Measurements from ENCODE around the gene ELOB. TPM values are rescaled to one million over a fixed set of nuclear protein-coding genes. Genes with fewer than 3 reads are reported as not detected.

ELOB gene
- total and polyA plus RNA-seq, 2 of the 8 experiments (the other 6 are each of a cell fraction or from before 2014, with no cell fraction given), result 237 to 1,357 TPM

- ChIA-PET CTCF (ENCODE audit: partially characterized antibody) (interaction anchor here (0.6 kb wide), 1 partner anchor 10 kb away, joined by 3 read pairs; no protein-coding TSS in a partner anchor), POLR2A (ENCODE audit: partially characterized antibody) (interaction anchor here (1.0 to 8.0 kb wide), 7 partner anchors 9 to 33 kb away, joined by 3 to 96 read pairs (median 5); partner anchors contain the start of genes PRSS27 and SRRM2)
- no peak overlapping the region; the same call in 1 of the 2 replicates for H2BK5ac ChIP-seq (ENCODE audit: low read depth, low read length)
Observed at GRCh38 chr16:2739625-2740430, 37.3 kb downstream of the ELOB start.

More at GRCh38 chr16:2739625-2740430, 37.3 kb downstream of the ELOB start:
- no peak overlapping the region for H3K23ac ChIP-seq (ENCODE audit: insufficient read length)
- no peaks in the 10 kb centered on the region for H3K27me3 ChIP-seq (replicated peaks in 1 of 4; ENCODE audit: control insufficient read depth in 3 of 4, extremely low read depth in 1 of 4, insufficient read depth in 3 of 4, low read length in 3 of 4)
- DNase-seq (ENCODE audit: low read depth in 1 of 2, low spot score in 2 of 2) (no peak), FAIRE-seq (no peak)
- no peak overlapping the region for H2BK20ac ChIP-seq (ENCODE audit: low read length)
- H3K9ac ChIP-seq (replicated peaks in 1 of 4; ENCODE audit: extremely low read depth in 1 of 4, low read depth in 3 of 4, low read length in 3 of 4), result no peak overlapping the region
- no peaks in the 10 kb centered on the region for H3K9me3 ChIP-seq (ENCODE audit: insufficient read depth in 2 of 2, low read depth in 1 of 2, low read length in 1 of 2)
- H3K36me3 ChIP-seq (ENCODE audit: control insufficient read depth in 2 of 4, insufficient read depth in 4 of 4, low read length in 3 of 4), result no peaks in the 10 kb centered on the region
- no peak overlapping the region for H3K4ac ChIP-seq (replicated peaks; ENCODE audit: insufficient read length, low read depth, low read length)
- TF ChIP-seq RXRA (IDR thresholded peaks at IDR 0.05; ENCODE audit: insufficient read depth, low read depth, low read length), result no peak
- TF ChIP-seq RFX5 (IDR thresholded peaks at IDR 0.05; ENCODE audit: borderline replicate concordance, low read depth, low read length), result no peak
- no peak for TF ChIP-seq SAP30 (IDR thresholded peaks at IDR 0.05; ENCODE audit: insufficient read depth, insufficient replicate concordance, low read length)
- no peak for TF ChIP-seq CTBP2 (IDR thresholded peaks at IDR 0.05; ENCODE audit: borderline replicate concordance, insufficient read depth, insufficient read length, low read length)
- no peak for TF ChIP-seq TCF12 (IDR thresholded peaks at IDR 0.05; ENCODE audit: low read depth, low read length)
- no peak for TF ChIP-seq KDM4A (IDR thresholded peaks at IDR 0.05; ENCODE audit: low read depth, low read length, severe bottlenecking)
- no peak for TF ChIP-seq YY1 (IDR thresholded peaks at IDR 0.05; ENCODE audit: low read depth, low read length)
- no peak for TF ChIP-seq CBX8 (IDR thresholded peaks at IDR 0.05; ENCODE audit: borderline replicate concordance, low read depth, low read length)
- TF ChIP-seq CHD1 (IDR thresholded peaks at IDR 0.05; ENCODE audit: low read depth, low read length), result no peak
- no peak for TF ChIP-seq SP2 (IDR thresholded peaks at IDR 0.05; ENCODE audit: low read length)
- no peak for TF ChIP-seq POU5F1 (IDR thresholded peaks at IDR 0.05; ENCODE audit: low read depth, low read length)
- no peak for TF ChIP-seq TAF7 (optimal IDR thresholded peaks at IDR 0.05; ENCODE audit: borderline replicate concordance, low read depth, low read length)
- H3K18ac ChIP-seq (ENCODE audit: extremely low read depth, low read length), result no peak overlapping the region
- 85% methylated on average over 7 of the region's 8 CpGs; no CpG with 5 or more reads in 1 of the 2 experiments for WGBS, 2 experiments (ENCODE audit: extremely low coverage in 1 of 2, insufficient coverage in 1 of 2, insufficient read length in 1 of 2, insufficient replicate concordance in 2 of 2, low coverage in 1 of 2, low lambda C conversion rate in 2 of 2, missing lambda C conversion rate in 1 of 2)
- no peak overlapping the region for H3K4me3 ChIP-seq (ENCODE audit: extremely low read depth in 1 of 4, insufficient read depth in 2 of 4, low read depth in 3 of 4, low read length in 4 of 4)
- H3K4me1 ChIP-seq (replicated peaks in 1 of 4; ENCODE audit: control insufficient read depth in 3 of 4, insufficient read depth in 4 of 4, low read length in 3 of 4), result peaks cover 0 to 3% (median 0%) of the 10 kb centered on the region in 4 experiments; a peak in 4 of 7 replicates
- H3K79me2 ChIP-seq (ENCODE audit: control insufficient read depth in 1 of 2, insufficient read depth in 2 of 2, low read length in 2 of 2), result no peaks in the 10 kb centered on the region
- no peak overlapping the region for H2AK5ac ChIP-seq (ENCODE audit: low read depth, low read length)
- peaks cover 0 to 1% of the 10 kb centered on the region in 2 experiments for H4K20me1 ChIP-seq (replicated peaks in 1 of 2; ENCODE audit: control insufficient read depth in 1 of 2, insufficient read depth in 2 of 2, low read length in 2 of 2)
- H4K8ac ChIP-seq (ENCODE audit: extremely low read depth, insufficient read depth, low read length), result peak overlapping the region; percentile 45; the same call in 1 of the 2 replicates
- no peak overlapping the region for H3K14ac ChIP-seq (ENCODE audit: insufficient read length)
- no peaks in the 10 kb centered on the region for H3K23me2 ChIP-seq (ENCODE audit: low read depth, low read length)
- no peak overlapping the region for H3K56ac ChIP-seq (replicated peaks; ENCODE audit: insufficient read length, low read depth, low read length)
- no peak overlapping the region for H2BK15ac ChIP-seq (ENCODE audit: low read length)
- no peak overlapping the region; the same call in 1 of the 2 replicates for H2BK12ac ChIP-seq (ENCODE audit: low read depth, low read length)
- H3K27ac ChIP-seq (ENCODE audit: low read depth, low read length), result no peak overlapping the region
- no peaks in the 10 kb centered on the region for H3K79me1 ChIP-seq (ENCODE audit: low read depth, low read length)
- H4K5ac ChIP-seq (ENCODE audit: insufficient read length, low read depth, low read length), result no peak overlapping the region
- H3K4me2 ChIP-seq (ENCODE audit: insufficient read depth in 1 of 2, low read depth in 2 of 2, low read length in 2 of 2), result no peak overlapping the region
- H2BK120ac ChIP-seq (replicated peaks; ENCODE audit: low read depth, low read length), result no peak overlapping the region
- no peak overlapping the region for H4K91ac ChIP-seq (replicated peaks; ENCODE audit: insufficient read length, low read length)
- H2AFZ ChIP-seq (ENCODE audit: low read length), result no peak overlapping the region
